HCT116 (cell line): ENCODE measurements around the gene ERBB2.

ENCODE experiments used
- EZH2 ChIP-seq: fragments of 200-600 bp; sonication (generic); IDR thresholded peaks from 2 replicates; pipeline ENCODE4 v1.6.1; 2017; ENCODE audit warnings: antibody characterized with exemption, mixed run types
- POLR2AphosphoS5 ChIP-seq: IDR thresholded peaks from 2 replicates; pipeline ENCODE4 v1.6.1; 2011; ENCODE audit warnings: mild to moderate bottlenecking, low read depth, low read length, moderate library complexity

DNA sequence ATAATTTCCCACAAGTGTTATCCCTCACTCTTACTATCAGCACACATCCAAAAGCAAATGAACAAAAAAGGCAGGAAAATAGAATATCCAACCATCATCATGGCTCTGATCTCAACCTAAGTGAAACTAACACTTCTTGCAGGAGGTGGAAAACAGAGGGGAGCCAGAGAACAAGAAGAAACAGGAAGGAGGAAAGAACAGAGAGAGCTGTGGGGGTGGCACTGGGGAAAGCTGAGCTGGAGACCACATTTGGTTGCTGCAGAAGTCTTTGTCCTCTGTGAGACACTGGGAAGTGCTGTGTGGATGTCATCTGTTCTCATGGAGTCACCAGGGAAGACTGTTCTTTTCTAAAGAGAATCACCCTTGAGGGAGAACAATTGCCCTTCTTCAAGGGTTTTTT lies 72.6 kb downstream of the ERBB2 start:
- TF ChIP-seq POLR2AphosphoS5, result no peak
- TF ChIP-seq EZH2, result no peak
